PC-9 (cell line): ENCODE measurements around the gene LSM6.

Experiments used
- CTCF ChIP-seq: fragments of 200-600 bp; sonication (generic); conservative IDR thresholded peaks from 2 replicates; pipeline ENCODE4 v1.6.1; 2017; ENCODE audit warnings: mixed run types, antibody characterized with exemption, mild to moderate bottlenecking, moderate library complexity
- EZH2 ChIP-seq: fragments of 200-600 bp; sonication (generic); IDR thresholded peaks from 2 replicates; pipeline ENCODE4 v1.8.0; 2017; ENCODE audit warnings: antibody characterized with exemption, low read depth

DNA sequence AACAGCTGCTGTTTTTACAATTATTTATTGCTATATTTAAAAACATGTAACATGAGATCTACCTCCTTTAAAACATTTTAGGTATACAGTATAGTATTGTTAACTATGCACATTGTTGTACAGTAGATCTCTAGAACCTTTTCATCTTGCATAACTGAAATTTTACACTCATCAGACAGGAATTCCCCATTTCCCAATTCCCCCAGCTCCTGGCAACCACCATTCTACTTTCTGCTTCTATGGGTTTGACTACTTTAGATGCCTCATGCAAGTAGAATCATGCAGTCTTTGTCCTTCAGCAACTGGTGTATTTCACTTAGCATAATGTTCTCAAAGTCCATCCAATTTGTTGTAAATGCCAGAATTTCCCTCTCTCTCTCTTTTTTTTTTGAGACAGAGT is 9.7 kb upstream of the LSM6 start:
- TF ChIP-seq CTCF (no peak), EZH2 (no peak)
